B cell (primary cell): ENCODE data around the gene KDM3B. TPM values are rescaled to one million over a fixed set of nuclear protein-coding genes. Genes with fewer than 3 reads are reported as not detected.

Experiments
- ATAC-seq: fragments of 200-7000 bp; cut with Tn5 transposase; one replicate; pipeline ENCODE4 v1.10.0; 2021; ENCODE audit warnings: low read depth, mild to moderate bottlenecking, moderate number of reproducible peaks, moderate library complexity
- CTCF ChIA-PET: fragments of 350-600 bp; sonication (Branson Sonifier 250); formaldehyde crosslinking; loops from one replicate; lab custom pipeline; 2021; ENCODE audit warnings: antibody characterized with exemption, inconsistent platforms; lab: Charles Lee
- POLR2A ChIA-PET: fragments of 350-600 bp; sonication (Branson Sonifier 250); formaldehyde crosslinking; loops from one replicate; lab custom pipeline; 2021; ENCODE audit warnings: antibody characterized with exemption; lab: Charles Lee
- DNase-seq: peaks from one replicate; pipeline ENCODE4 v3.0.0; 2013
- H2AFZ ChIP-seq: 2 replicates; pipeline ENCODE4 v1.6.1; 2012; ENCODE audit warnings: mild to moderate bottlenecking, low read depth, low read length; ENCODE audit not compliant: insufficient read depth, poor library complexity, severe bottlenecking
- H3K27ac ChIP-seq, 2 donors: 1 replicate in 1 of 2; 2 replicates in 1 of 2; pipeline ENCODE4 v1.5.1; 2012 to 2013; ENCODE audit warnings: low read length in 2 of 2, mild to moderate bottlenecking in 2 of 2, moderate library complexity in 1 of 2
- H3K27me3 ChIP-seq, 4 experiments: fragments of 200-600 bp in 1 of 4; sonication (generic) in 1 of 4; replicated peaks in 1 of 4; 1 replicate in 2 of 4; 2 replicates in 2 of 4; pipeline versions ENCODE4 v1.6.1 to v1.7.0; 2013 to 2016; ENCODE audit warnings: low read length in 3 of 4, mild to moderate bottlenecking in 2 of 4, mixed read lengths in 1 of 4, moderate library complexity in 1 of 4; ENCODE audit not compliant: insufficient read depth in 4 of 4, control insufficient read depth in 3 of 4; ENCODE audit errors: control extremely low read depth in 1 of 4
- H3K36me3 ChIP-seq, 2 experiments: replicated peaks in 1 of 2; 1 replicate in 1 of 2; 2 replicates in 1 of 2; pipeline versions ENCODE4 v1.6.1 to v1.7.1; 2013; ENCODE audit warnings: low read length in 1 of 2; ENCODE audit not compliant: insufficient read depth in 2 of 2, control insufficient read depth in 1 of 2; ENCODE audit errors: control extremely low read depth in 1 of 2, extremely low read depth in 1 of 2
- H3K4me1 ChIP-seq, 2 donors: fragments of 200-600 bp in 1 of 2; sonication (generic) in 1 of 2; 1 replicate in 1 of 2; 2 replicates in 1 of 2; pipeline versions ENCODE4 v1.5.1 to v1.6.1; 2013 to 2017; ENCODE audit warnings: low read length in 2 of 2; ENCODE audit not compliant: control insufficient read depth in 2 of 2, insufficient read depth in 2 of 2
- H3K4me2 ChIP-seq: replicated peaks from 2 replicates; pipeline ENCODE3; 2012; ENCODE audit warnings: mild to moderate bottlenecking, low read depth, low read length; ENCODE audit not compliant: poor library complexity, severe bottlenecking
- H3K4me3 ChIP-seq, 5 experiments: fragments of 200-600 bp in 1 of 5; sonication (generic) in 1 of 5; 1 replicate in 3 of 5; 2 replicates in 2 of 5; pipeline versions ENCODE4 v1.5.1 to v1.7.0; 2011 to 2016; ENCODE audit warnings: low read length in 4 of 5, mild to moderate bottlenecking in 4 of 5, low read depth in 2 of 5, control low read depth in 1 of 5, moderate library complexity in 1 of 5; ENCODE audit not compliant: insufficient read depth in 1 of 5; ENCODE audit errors: control extremely low read depth in 1 of 5, extremely low read depth in 1 of 5
- H3K79me2 ChIP-seq: fragments of 200-600 bp; sonication (generic); one replicate; pipeline ENCODE4 v1.6.0; 2016; ENCODE audit warnings: low read length; ENCODE audit not compliant: control insufficient read depth, insufficient read depth
- H3K9ac ChIP-seq: fragments of 200-600 bp; sonication (generic); 2 replicates; pipeline ENCODE4 v1.6.1; 2017; ENCODE audit warnings: mild to moderate bottlenecking, low read length, moderate library complexity
- H3K9me3 ChIP-seq, 3 donors: one replicate each; pipeline versions ENCODE4 v1.6.1 to v1.7.1; 2013; ENCODE audit warnings: low read length in 2 of 3; ENCODE audit not compliant: control insufficient read depth in 2 of 3, insufficient read depth in 1 of 3; ENCODE audit errors: control extremely low read depth in 1 of 3
- H4K20me1 ChIP-seq: 2 replicates; pipeline ENCODE4 v1.6.0; 2012; ENCODE audit warnings: mild to moderate bottlenecking, low read length; ENCODE audit not compliant: insufficient read depth, control insufficient read depth, poor library complexity, severe bottlenecking
- H3K27ac Mint-ChIP-seq: one replicate; pipeline ENCODE4 v1.8.0; 2021; ENCODE audit warnings: mixed read lengths
- H3K27me3 Mint-ChIP-seq: one replicate; pipeline ENCODE4 v1.8.0; 2021; ENCODE audit warnings: mixed read lengths
- H3K4me1 Mint-ChIP-seq: one replicate; pipeline ENCODE4 v1.8.0; 2021; ENCODE audit warnings: mixed read lengths
- H3K4me3 Mint-ChIP-seq: one replicate; pipeline ENCODE4 v1.8.0; 2021; ENCODE audit warnings: mixed read lengths
- H3K9me3 Mint-ChIP-seq: one replicate; pipeline ENCODE4 v1.8.0; 2022; ENCODE audit warnings: mixed read lengths; ENCODE audit not compliant: insufficient read depth
- CTCF ChIP-seq: fragments of 200-600 bp; IDR thresholded peaks from one replicate; pipeline ENCODE4 v1.8.0; 2022; ENCODE audit warnings: antibody characterized with exemption, mild to moderate bottlenecking
- EZH2 ChIP-seq: IDR thresholded peaks from 2 replicates; pipeline ENCODE4 v1.6.1; 2012; ENCODE audit warnings: borderline replicate concordance, low read depth, mild to moderate bottlenecking, moderate library complexity, low read length; ENCODE audit not compliant: insufficient read depth, poor library complexity, severe bottlenecking
- WGBS: methylation state at CpG from one replicate; pipeline ENCODE4 v1.1.5; 2013; ENCODE audit warnings: missing lambda C conversion rate; ENCODE audit not compliant: insufficient coverage; 5-methylcytosine and 5-hydroxymethylcytosine counted together
- intact Hi-C: fragments of 100-400 bp; cut with micrococcal nuclease; formaldehyde crosslinking; loops from one replicate; pipeline ENCODE4 v1.10.0; 2022
- polyA plus RNA-seq: library from polyadenylated mRNA; depleted of rRNA; stranded (reverse); fragments of >200 nt; gene quantifications from 2 replicates; pipeline ENCODE4 v1.2.3, GENCODE V29; 2012
- total RNA-seq, 2 donors: library from RNA; stranded (reverse); fragments of 120-200 nt in 1 of 2; gene quantifications; 1 replicate in 1 of 2; 2 replicates in 1 of 2; pipeline versions ENCODE4 v1.2.3 to v1.2.4, GENCODE V29; 2013 to 2022

KDM3B gene
- total and polyA plus RNA-seq, 2 donors (not counting 1 experiment from before 2014, with no cell fraction given), result 41.8 to 99.9 TPM

GRCh38 chr5:138366632-138367382 is 14.3 kb downstream of the KDM3B start:
- Histone ChIP-seq H3K79me2 (peaks cover 96% of the 10 kb centered on the region), H3K9ac (no peak overlapping the region), H3K27ac (no peak overlapping the region), H4K20me1 (peaks cover 95% of the 10 kb centered on the region), H3K4me1 (peaks cover 21 to 23% of the 10 kb centered on the region in 2 donors), H3K9me3 (no peaks in the 10 kb centered on the region), H3K4me2 (no peak overlapping the region), H3K36me3 (peaks cover 0 to 4% of the 10 kb centered on the region in 2 experiments), H3K4me3 (no peak overlapping the region), H3K27me3 (no peaks in the 10 kb centered on the region), H2AFZ (no peak overlapping the region)
- TF ChIP-seq EZH2 (no peak), CTCF (no peak)
- no peaks in the 10 kb centered on the region for H3K9me3 Mint-ChIP-seq
- H3K27me3 Mint-ChIP-seq, result no peaks in the 10 kb centered on the region
- peak overlapping the region; percentile 2 for H3K4me3 Mint-ChIP-seq
- POLR2A ChIA-PET, result no interaction called here
- DNase-seq (no peak), ATAC-seq (no peak)
- H3K4me1 Mint-ChIP-seq, result peaks cover 41% of the 10 kb centered on the region
- H3K27ac Mint-ChIP-seq, result no peak overlapping the region
- CTCF ChIA-PET, result interaction anchor here (0.8 to 1.1 kb wide), 2 partner anchors 13 to 15 kb away, joined by 3 to 6 read pairs; partner anchors contain the start of gene KDM3B
- intact Hi-C loops, result no loop called here
- WGBS, result 82% methylated on average over 3 of the region's 4 CpGs

GRCh38 chr5:138369261-138369660 is 16.8 kb downstream of the KDM3B start:
- H3K4me3 Mint-ChIP-seq, result no peak overlapping the region
- peaks cover 43% of the 10 kb centered on the region for H3K4me1 Mint-ChIP-seq
- no peaks in the 10 kb centered on the region for H3K27me3 ChIP-seq
- H3K4me3 ChIP-seq, result no peak overlapping the region
- intact Hi-C loops, result no loop called here
- ChIA-PET CTCF (interaction anchor here (0.6 to 5.8 kb wide), 4 partner anchors 16 to 793 kb away, joined by 3 to 39 read pairs (median 3); partner anchors contain the start of genes FAM53C and KDM3B), POLR2A (interaction anchor here (1.2 to 2.2 kb wide), 2 partner anchors 12 to 16 kb away, joined by 3 to 7 read pairs; no protein-coding TSS in a partner anchor)
- TF ChIP-seq CTCF (no peak), EZH2 (no peak)
- no peak for DNase-seq
- no peaks in the 10 kb centered on the region for H3K9me3 Mint-ChIP-seq
- H3K79me2 ChIP-seq, result peaks cover 96% of the 10 kb centered on the region
- no peak overlapping the region for H3K9ac ChIP-seq
- 77% methylated on average over 5 of the region's 5 CpGs for WGBS
- no peak for ATAC-seq
- H3K27ac Mint-ChIP-seq, result peak overlapping the region; percentile 27
- peak overlapping the region in 1 of 2 donors; percentile 37 for H3K27ac ChIP-seq
- peaks cover 21 to 23% of the 10 kb centered on the region in 2 donors for H3K4me1 ChIP-seq
- H3K27me3 Mint-ChIP-seq, result no peaks in the 10 kb centered on the region
- H3K9me3 ChIP-seq, result no peaks in the 10 kb centered on the region
- peak overlapping the region; percentile 1 for H3K4me2 ChIP-seq
- no peak overlapping the region for H2AFZ ChIP-seq
- H4K20me1 ChIP-seq, result peaks cover 89% of the 10 kb centered on the region
- peaks cover 4 to 13% of the 10 kb centered on the region in 2 experiments for H3K36me3 ChIP-seq
